ENCODE measurements around the gene RPP25L. TPM values are rescaled to one million over a fixed set of nuclear protein-coding genes. Genes with fewer than 3 reads are reported as not detected.

The RPP25L gene
- total RNA-seq, 1 donor, result 19.2 TPM

DNA sequence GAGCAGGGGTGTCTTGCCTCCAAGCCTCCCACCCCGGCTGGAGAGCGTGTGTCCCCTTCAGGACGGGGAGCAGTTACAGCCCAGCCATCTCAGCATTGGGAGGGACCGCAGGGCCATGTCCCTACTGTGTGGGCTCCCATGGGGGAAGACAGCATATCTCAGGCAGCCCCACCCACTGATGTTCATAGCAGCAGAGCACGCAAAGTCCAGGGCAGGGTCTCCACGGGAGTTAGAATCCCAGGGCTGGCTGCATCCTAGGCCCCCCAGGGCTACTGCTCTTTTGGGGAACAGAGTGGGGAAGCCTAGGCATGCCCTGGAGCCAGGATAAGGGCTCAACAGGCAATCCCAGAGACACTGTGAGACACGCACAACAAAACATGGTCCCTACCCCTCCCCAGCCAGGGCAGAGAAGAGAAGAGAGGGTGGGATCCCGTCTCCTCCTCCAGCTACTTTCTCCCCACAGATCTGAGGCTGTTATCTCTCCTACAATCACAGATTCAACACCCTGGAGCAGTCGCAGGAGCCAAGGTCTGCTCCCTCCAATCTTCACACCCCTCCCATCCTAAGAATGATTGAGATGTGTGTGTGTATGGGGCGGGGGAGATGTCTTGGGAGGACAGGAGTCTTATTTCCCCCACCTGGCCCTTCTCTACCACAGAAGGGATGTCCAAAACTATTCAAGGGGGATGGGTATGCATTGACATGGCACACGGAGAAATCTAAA, 25.8 kb downstream of the RPP25L start:
- Histone ChIP-seq H3K9me3 (ENCODE audit: low read depth, low read length) (no peaks in the 10 kb centered on the region), H3K36me3 (ENCODE audit: insufficient read depth, low read length) (no peaks in the 10 kb centered on the region), H3K27ac (ENCODE audit: low read depth, low read length) (no peak overlapping the region), H3K4me1 (ENCODE audit: insufficient read depth, low read length) (no peaks in the 10 kb centered on the region), H3K27me3 (ENCODE audit: insufficient read depth, low read length) (peaks cover 75% of the 10 kb centered on the region), H3K4me2 (ENCODE audit: insufficient read depth, low read length) (no peak overlapping the region), H4K20me1 (ENCODE audit: insufficient read depth, low read length) (no peaks in the 10 kb centered on the region), H3K79me2 (ENCODE audit: insufficient read depth, low read length) (no peaks in the 10 kb centered on the region), H2AFZ (ENCODE audit: low read length) (no peak overlapping the region), H3K4me3 (ENCODE audit: insufficient read depth, low read length) (no peak overlapping the region)
- TF ChIP-seq, protein P1, sequence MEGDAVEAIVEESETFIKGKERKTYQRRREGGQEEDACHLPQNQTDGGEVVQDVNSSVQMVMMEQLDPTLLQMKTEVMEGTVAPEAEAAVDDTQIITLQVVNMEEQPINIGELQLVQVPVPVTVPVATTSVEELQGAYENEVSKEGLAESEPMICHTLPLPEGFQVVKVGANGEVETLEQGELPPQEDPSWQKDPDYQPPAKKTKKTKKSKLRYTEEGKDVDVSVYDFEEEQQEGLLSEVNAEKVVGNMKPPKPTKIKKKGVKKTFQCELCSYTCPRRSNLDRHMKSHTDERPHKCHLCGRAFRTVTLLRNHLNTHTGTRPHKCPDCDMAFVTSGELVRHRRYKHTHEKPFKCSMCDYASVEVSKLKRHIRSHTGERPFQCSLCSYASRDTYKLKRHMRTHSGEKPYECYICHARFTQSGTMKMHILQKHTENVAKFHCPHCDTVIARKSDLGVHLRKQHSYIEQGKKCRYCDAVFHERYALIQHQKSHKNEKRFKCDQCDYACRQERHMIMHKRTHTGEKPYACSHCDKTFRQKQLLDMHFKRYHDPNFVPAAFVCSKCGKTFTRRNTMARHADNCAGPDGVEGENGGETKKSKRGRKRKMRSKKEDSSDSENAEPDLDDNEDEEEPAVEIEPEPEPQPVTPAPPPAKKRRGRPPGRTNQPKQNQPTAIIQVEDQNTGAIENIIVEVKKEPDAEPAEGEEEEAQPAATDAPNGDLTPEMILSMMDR (IDR thresholded peaks at IDR 0.05; ENCODE audit: extremely low read depth, low read depth, low read length), result no peak
- DNase-seq (ENCODE audit: insufficient read length, low spot score, missing footprints), result no peak

- Histone ChIP-seq H4K20me1 (ENCODE audit: insufficient read depth, low read length) (no peaks in the 10 kb centered on the region), H3K9me3 (ENCODE audit: low read depth, low read length) (no peaks in the 10 kb centered on the region), H3K4me1 (ENCODE audit: insufficient read depth, low read length) (no peaks in the 10 kb centered on the region), H3K4me3 (ENCODE audit: insufficient read depth, low read length) (no peak overlapping the region), H3K27me3 (ENCODE audit: insufficient read depth, low read length) (peaks cover 68% of the 10 kb centered on the region), H2AFZ (ENCODE audit: low read length) (no peak overlapping the region), H3K27ac (ENCODE audit: low read depth, low read length) (no peak overlapping the region), H3K79me2 (ENCODE audit: insufficient read depth, low read length) (no peaks in the 10 kb centered on the region), H3K36me3 (ENCODE audit: insufficient read depth, low read length) (no peaks in the 10 kb centered on the region), H3K4me2 (ENCODE audit: insufficient read depth, low read length) (no peak overlapping the region)
- no peak for DNase-seq (ENCODE audit: insufficient read length, low spot score, missing footprints)
- TF ChIP-seq, protein P1 (IDR thresholded peaks at IDR 0.05; ENCODE audit: extremely low read depth, low read depth, low read length), result no peak
Measured at GRCh38 chr9:34584970-34585369, 26.9 kb downstream of the RPP25L start.

DNA sequence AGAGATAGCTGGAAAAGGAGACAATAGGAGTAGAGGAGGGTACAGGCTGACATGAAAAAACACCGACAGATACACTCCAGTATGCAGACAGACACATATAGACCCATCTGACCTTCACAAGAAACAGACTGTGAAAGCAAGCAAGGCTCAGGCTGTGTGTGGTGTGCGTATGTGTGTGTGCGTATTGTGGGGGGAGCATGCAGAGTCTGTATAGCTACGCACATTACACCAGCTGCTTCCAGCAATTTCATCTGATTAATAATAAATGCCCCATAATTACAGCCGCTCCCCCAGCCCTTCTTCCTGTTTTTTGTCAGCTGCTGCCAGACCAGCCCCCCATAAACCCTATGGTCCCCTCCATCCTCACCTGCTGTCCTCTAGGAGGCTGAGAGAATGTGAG, 29.1 kb downstream of the RPP25L start:
- no peak for DNase-seq (ENCODE audit: insufficient read length, low spot score, missing footprints)
- Histone ChIP-seq H3K9me3 (ENCODE audit: low read depth, low read length) (no peaks in the 10 kb centered on the region), H3K4me1 (ENCODE audit: insufficient read depth, low read length) (no peaks in the 10 kb centered on the region), H3K27ac (ENCODE audit: low read depth, low read length) (no peak overlapping the region), H3K4me2 (ENCODE audit: insufficient read depth, low read length) (no peak overlapping the region), H2AFZ (ENCODE audit: low read length) (no peak overlapping the region), H4K20me1 (ENCODE audit: insufficient read depth, low read length) (no peaks in the 10 kb centered on the region), H3K4me3 (ENCODE audit: insufficient read depth, low read length) (no peak overlapping the region), H3K36me3 (ENCODE audit: insufficient read depth, low read length) (no peaks in the 10 kb centered on the region), H3K79me2 (ENCODE audit: insufficient read depth, low read length) (no peaks in the 10 kb centered on the region), H3K27me3 (ENCODE audit: insufficient read depth, low read length) (peaks cover 68% of the 10 kb centered on the region)
- TF ChIP-seq, protein P1 (IDR thresholded peaks at IDR 0.05; ENCODE audit: extremely low read depth, low read depth, low read length), result no peak

DNA sequence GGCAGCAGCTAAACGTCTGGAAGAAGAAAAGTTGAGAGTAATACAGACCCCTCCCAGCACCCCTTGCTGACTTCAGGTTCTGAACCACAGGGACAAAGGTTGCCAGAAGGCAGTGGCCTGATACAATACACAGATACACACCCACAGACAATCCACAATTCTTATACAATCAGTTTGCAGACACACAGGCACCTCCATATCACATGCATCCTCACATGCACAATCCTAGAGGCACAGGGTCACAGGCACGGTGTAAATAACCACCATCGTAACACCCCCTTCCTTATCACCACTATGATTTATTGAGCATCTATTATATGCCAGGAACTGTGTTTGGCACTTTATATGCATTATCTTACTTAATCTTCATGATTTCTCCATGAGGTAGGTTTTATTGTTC, 30.6 kb downstream of the RPP25L start:
- Histone ChIP-seq H3K27me3 (ENCODE audit: insufficient read depth, low read length) (peaks cover 66% of the 10 kb centered on the region), H3K36me3 (ENCODE audit: insufficient read depth, low read length) (no peaks in the 10 kb centered on the region), H3K9me3 (ENCODE audit: low read depth, low read length) (no peaks in the 10 kb centered on the region), H3K79me2 (ENCODE audit: insufficient read depth, low read length) (no peaks in the 10 kb centered on the region), H3K4me3 (ENCODE audit: insufficient read depth, low read length) (no peak overlapping the region), H2AFZ (ENCODE audit: low read length) (no peak overlapping the region), H3K4me1 (ENCODE audit: insufficient read depth, low read length) (no peaks in the 10 kb centered on the region), H3K27ac (ENCODE audit: low read depth, low read length) (no peak overlapping the region), H4K20me1 (ENCODE audit: insufficient read depth, low read length) (no peaks in the 10 kb centered on the region), H3K4me2 (ENCODE audit: insufficient read depth, low read length) (no peak overlapping the region)
- TF ChIP-seq, protein P1 (IDR thresholded peaks at IDR 0.05; ENCODE audit: extremely low read depth, low read depth, low read length), result no peak
- DNase-seq (ENCODE audit: insufficient read length, low spot score, missing footprints), result no peak
